ENCODE measurements around the gene JUND. TPM values are rescaled to one million over a fixed set of nuclear protein-coding genes. Genes with fewer than 3 reads are reported as not detected.

The JUND gene
- total and polyA plus RNA-seq, 2 of the 4 experiments (the other 2 are of a cell fraction): 14.2 to 77.2 TPM

DNA sequence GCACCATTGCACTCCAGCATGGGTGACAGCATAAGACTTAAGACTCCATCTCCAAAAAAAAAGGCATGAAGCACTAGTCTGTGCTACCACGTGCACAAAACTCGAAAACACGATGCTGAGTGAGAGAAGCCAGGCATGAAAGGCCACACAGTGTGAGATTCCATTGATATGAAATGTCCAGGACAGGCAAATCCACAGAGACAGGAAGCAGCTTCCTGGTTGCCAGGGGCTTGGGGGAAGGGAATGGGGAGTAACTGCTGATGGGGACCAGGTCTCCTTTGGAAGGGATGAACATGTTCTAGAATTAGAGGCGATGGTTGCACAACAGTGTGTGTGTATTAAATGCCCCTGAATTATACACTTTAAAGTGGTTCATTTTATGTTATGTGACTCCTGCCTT is 15.9 kb upstream of the JUND start:
- H4K5ac ChIP-seq (ENCODE audit: low read depth, low read length): no peak overlapping the region
- intact Hi-C loops (cut with micrococcal nuclease) (no loop called here), in situ Hi-C loops (cut with MboI; ENCODE audit: low sequenced_read_pairs) (no loop called here), dilution Hi-C loops (cut with HindIII; ENCODE audit: low sequenced_read_pairs, unreplicated experiment) (no loop called here)
- H3K56ac ChIP-seq (ENCODE audit: extremely low read depth, insufficient read depth, low read length): no peak overlapping the region
- H3K79me1 ChIP-seq (ENCODE audit: low read depth in 1 of 2, low read length in 2 of 2): peaks cover 0 to 14% of the 10 kb centered on the region in 2 experiments; a peak in 2 of 4 replicates
- H3K27ac ChIP-seq (ENCODE audit: insufficient read depth, low read length): no peak overlapping the region
- no peak overlapping the region for H2BK5ac ChIP-seq (ENCODE audit: low read depth, low read length, poor library complexity, severe bottlenecking)
- no peaks in the 10 kb centered on the region for H3K36me3 ChIP-seq (ENCODE audit: control insufficient read depth, insufficient read depth, low read length)
- ATAC-seq (ENCODE audit: low read depth) (no peak), DNase-seq (peak; percentile 33)
- no peak overlapping the region for H3K9ac ChIP-seq (ENCODE audit: low read depth, low read length)
- H3K9me3 ChIP-seq (ENCODE audit: control insufficient read depth, insufficient read depth, low read length): no peaks in the 10 kb centered on the region
- TF ChIP-seq CEBPB (IDR thresholded peaks at IDR 0.05; ENCODE audit: low read depth, low read length): peak; percentile 64
- TF ChIP-seq NFE2L2 (IDR thresholded peaks at IDR 0.05; ENCODE audit: low read depth, low read length): no peak
- TF ChIP-seq CHD1 (IDR thresholded peaks at IDR 0.05; ENCODE audit: low read depth, low read length): no peak
- no peak for TF ChIP-seq FOS (IDR thresholded peaks at IDR 0.05; ENCODE audit: low read depth, low read length)
- peak overlapping the region; percentile 68 for H2AFZ ChIP-seq (replicated peaks; ENCODE audit: low read length, poor library complexity)
- 0 out of 2 replicates have a peak overlapping the region, but pooled peaks have one; percentile 31 for H4K91ac ChIP-seq (ENCODE audit: insufficient read depth, low read depth, low read length)
- peak overlapping the region; percentile 10 for H2BK120ac ChIP-seq (ENCODE audit: low read depth, low read length)
- peak overlapping the region; percentile 74 for H2AK5ac ChIP-seq (ENCODE audit: low read depth, low read length)
- BruUV-seq (replicated peaks): no TSS peak
- no peak overlapping the region; the same call in 1 of the 2 replicates for H2BK20ac ChIP-seq (ENCODE audit: low read depth, low read length)
- CTCF ChIA-PET: interaction anchor here (1.3 kb wide), 1 partner anchor 18 kb away, joined by 3 read pairs; no protein-coding TSS in a partner anchor
- POLR2A ChIA-PET (ENCODE audit: unreplicated experiment): no interaction called here
- H4K8ac ChIP-seq (ENCODE audit: low read depth in 2 of 2, low read length in 2 of 2): peak overlapping the region in 1 of 2 experiments; percentile 16; a peak in 1 of 4 replicates
- no peaks in the 10 kb centered on the region for H3K27me3 ChIP-seq (ENCODE audit: control insufficient read depth, insufficient read depth, low read length)
- H3K4me3 ChIP-seq (ENCODE audit: insufficient read depth, low read depth, low read length): no peak overlapping the region
- no peak overlapping the region for H3K18ac ChIP-seq (ENCODE audit: low read depth, low read length)
- H3K4me1 ChIP-seq (ENCODE audit: control insufficient read depth, insufficient read depth, low read length): peaks cover 18% of the 10 kb centered on the region
- 58% methylated on average over 2 of the region's 4 CpGs; no CpG with 5 or more reads in 1 of the 2 experiments for WGBS, 2 experiments (ENCODE audit: extremely low coverage in 2 of 2, insufficient read length in 1 of 2)
- no peak overlapping the region for H3K23ac ChIP-seq (ENCODE audit: low read depth, low read length)
- H4K20me1 ChIP-seq (ENCODE audit: insufficient read depth, low read length): no peaks in the 10 kb centered on the region
- H2AK9ac ChIP-seq (replicated peaks; ENCODE audit: low read depth, low read length, poor library complexity): no peak overlapping the region
- no peak overlapping the region; the same call in 1 of the 2 replicates for H3K4ac ChIP-seq (ENCODE audit: low read depth, low read length)
- H3K9me1 ChIP-seq (ENCODE audit: insufficient read depth, low read length): peaks cover 19% of the 10 kb centered on the region; the same call in 1 of the 2 replicates
- peak overlapping the region; percentile 58; the same call in 1 of the 2 replicates for H3K14ac ChIP-seq (replicated peaks; ENCODE audit: low read depth, low read length)
- H2BK15ac ChIP-seq (ENCODE audit: low read depth, low read length): no peak overlapping the region; the same call in 2 of the 3 replicates
- H3K4me2 ChIP-seq (ENCODE audit: low read depth, low read length): no peak overlapping the region
